Fibroblast of mammary gland (primary cell): ENCODE results near the gene TEDC1.
A peak's percentile ranks its signal among the peaks of the same experiment; 100 is the strongest.

ENCODE experiments used
- DNase-seq: peaks from one replicate; pipeline ENCODE4 v3.0.0-alpha.2; 2010; ENCODE audit warnings: low read depth
- H3K4me3 ChIP-seq: 2 replicates; pipeline ENCODE4 v1.5.1; 2011; ENCODE audit warnings: low read depth, mild to moderate bottlenecking, low read length, moderate library complexity; ENCODE audit not compliant: control insufficient read depth
- TF ChIP-seq, protein P1 (sequence below): conservative IDR thresholded peaks from 2 replicates; pipeline ENCODE4 v1.5.1; 2011; ENCODE audit warnings: low read depth, low read length, inconsistent platforms; ENCODE audit not compliant: control insufficient read depth, insufficient read depth

TEDC1 gene

DNA sequence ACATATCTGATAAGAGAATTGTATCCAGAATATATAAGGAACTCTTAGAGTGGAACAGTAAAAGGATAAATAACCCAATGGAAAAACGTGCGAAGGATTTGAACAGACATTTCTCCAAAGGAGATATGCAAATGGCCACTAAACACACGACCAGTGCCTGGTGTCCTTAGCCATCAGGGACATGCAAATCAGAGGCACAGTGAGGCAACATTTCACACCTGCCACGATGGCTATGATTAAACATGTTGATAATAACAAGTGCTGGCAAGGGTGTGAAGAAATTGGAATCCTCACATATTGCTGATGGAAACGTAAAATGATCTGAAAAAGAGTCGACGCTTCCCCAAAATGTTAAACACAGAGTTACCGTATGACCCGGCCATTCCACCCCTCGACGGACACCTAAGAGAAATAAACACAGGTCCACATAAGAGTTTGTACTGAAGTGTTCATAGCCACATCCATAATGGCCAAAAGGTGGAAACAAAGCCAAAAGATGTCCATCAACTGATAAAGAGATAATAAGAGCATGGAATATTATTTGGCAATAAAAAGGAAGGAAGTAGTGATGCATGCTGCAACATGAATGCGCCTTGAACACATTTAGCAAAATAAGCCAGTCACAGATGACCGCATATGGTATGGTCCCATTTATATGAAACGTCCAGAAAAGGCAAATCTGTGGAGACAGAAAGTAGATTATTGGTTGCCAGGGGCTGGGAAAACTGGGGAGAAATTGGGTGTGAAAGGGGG, 29.1 kb downstream of the TEDC1 start:
- H3K4me3 ChIP-seq = no peak overlapping the region
- TF ChIP-seq, protein P1, sequence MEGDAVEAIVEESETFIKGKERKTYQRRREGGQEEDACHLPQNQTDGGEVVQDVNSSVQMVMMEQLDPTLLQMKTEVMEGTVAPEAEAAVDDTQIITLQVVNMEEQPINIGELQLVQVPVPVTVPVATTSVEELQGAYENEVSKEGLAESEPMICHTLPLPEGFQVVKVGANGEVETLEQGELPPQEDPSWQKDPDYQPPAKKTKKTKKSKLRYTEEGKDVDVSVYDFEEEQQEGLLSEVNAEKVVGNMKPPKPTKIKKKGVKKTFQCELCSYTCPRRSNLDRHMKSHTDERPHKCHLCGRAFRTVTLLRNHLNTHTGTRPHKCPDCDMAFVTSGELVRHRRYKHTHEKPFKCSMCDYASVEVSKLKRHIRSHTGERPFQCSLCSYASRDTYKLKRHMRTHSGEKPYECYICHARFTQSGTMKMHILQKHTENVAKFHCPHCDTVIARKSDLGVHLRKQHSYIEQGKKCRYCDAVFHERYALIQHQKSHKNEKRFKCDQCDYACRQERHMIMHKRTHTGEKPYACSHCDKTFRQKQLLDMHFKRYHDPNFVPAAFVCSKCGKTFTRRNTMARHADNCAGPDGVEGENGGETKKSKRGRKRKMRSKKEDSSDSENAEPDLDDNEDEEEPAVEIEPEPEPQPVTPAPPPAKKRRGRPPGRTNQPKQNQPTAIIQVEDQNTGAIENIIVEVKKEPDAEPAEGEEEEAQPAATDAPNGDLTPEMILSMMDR = no peak
- no peak for DNase-seq

DNA sequence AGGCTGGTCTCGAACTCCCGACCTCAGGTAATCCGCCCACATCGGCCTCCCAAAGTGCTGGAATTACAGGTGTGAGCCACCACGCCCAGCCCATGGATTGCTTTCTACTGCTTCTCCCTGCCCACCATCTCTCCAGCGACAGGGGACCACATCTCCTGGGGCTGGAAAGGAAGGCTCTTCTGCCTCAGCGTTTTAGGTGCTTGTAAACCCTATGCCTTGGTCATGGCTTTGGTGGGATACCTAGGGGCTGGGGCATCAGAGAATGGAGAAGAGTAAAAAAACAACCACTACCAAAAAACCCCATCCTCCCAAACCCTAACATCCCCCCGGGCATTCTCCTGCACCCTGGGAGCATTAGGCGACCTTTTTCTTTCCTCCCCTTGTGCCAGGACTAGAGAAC, 34.3 kb downstream of the TEDC1 start:
- H3K4me3 ChIP-seq = no peak overlapping the region
- TF ChIP-seq, protein P1 = no peak
- no peak for DNase-seq

DNA sequence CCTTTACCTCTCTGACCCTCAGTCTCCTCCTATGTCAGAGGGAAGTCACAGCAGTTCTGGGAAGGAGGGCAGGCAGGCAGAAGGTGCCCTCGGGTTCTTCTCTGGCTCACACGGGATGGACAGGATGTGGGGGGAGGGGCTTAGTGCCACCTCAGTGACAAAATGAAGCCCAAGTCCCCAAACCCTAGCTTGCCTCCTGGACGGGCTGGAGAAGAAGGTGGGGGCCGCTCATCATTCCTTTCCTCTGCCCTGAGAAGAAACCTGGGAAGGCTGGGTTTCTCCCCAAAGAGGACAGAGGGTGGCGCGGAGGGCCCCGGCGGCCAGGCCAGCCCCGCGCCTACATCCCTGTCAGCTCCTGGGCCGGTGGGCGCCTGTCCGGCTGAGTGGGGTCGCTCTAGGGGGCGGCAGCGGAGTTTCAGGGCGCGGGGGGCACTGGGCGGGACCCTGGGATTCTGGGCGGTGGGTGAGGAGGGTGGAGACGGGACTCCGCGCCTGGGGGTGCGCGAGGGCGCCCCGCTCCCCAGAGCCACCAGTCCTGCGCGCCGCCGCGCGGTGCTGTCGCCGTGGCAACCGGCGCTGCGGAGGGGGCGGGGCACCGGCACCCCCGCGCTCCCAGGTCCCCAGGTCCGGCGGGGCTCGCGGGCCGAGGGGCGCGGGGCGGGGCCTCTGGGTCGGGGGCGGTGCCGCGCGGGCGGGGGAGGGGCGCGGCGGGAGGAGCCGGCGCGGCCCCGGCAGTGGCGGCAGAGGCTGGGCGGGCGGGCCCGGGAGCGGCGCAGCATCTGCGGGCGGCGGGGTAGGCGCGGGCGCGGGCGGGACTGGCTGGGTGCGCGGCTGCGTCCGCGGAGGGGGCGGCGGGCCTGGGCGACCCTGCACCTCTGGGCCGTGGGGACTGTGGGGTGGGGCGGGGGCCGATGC, 35.1 kb downstream of the TEDC1 start, which contains the start of gene TMEM121:
TMEM121 (plus strand) TSS at position 723 of the 915 bp plus-strand sequence. CDS start 2,252 bp downstream, outside the sequence.
- TF ChIP-seq, protein P1 = no peak
- H3K4me3 ChIP-seq = peak within 1 kb of the TSS; percentile 39
- DNase-seq = no peak

DNA sequence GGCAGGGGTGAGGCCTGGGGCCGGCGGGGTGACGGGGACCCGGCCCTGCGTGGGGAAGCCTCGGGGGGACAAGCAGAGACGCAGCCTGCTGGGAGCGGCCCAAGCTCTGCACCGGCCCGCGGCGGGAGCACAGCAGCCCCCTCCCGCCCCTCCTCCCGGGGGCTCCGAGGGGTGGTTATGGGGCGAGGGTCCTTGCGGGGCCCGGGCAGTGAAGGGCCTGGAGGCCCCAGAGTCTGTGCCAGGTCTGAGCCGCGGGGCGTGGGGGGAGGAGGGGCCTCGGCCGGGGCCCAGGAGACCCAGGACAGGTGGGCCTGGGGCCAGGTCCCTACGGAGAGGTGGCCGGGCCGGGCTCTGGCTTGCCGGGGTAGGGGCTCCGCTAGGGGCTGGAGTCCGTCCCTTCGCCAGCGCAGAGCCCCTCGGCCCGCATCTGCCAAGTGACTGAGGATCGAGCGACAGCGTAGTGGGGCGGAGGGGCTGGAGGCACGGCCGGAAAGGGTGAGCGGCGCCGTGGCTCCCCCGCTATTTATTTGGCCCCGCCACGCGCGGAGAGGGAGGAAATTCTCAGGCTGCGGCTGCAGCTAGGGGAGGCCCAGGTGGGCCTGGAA, 35.8 kb downstream of the TEDC1 start:
- DNase-seq = no peak
- TF ChIP-seq, protein P1 = no peak
- peak overlapping the region; percentile 39 for H3K4me3 ChIP-seq

DNA sequence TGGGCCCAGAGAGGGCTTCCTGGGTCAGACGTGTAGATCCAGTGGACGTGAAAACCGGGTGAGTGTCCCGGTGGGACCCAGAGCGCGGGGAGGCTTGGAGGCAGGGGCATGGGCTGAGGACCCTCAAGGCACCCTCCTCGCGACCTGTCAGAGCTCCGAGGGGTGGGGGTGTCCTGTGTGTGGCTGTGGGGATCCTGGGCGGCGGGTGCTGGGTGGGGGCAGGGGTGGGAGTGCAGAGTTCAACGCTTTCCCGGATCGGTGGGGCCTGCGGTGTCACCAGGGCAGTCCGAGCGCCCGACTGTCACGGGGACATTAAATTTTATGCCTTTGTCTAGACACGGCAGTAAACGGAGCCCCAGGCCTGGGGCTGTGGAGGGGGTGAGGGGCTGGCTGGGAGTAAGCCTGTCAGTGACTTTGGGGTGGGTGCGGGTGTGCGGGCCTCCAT, 36.4 kb downstream of the TEDC1 start:
- DNase-seq = no peak
- peak overlapping the region; percentile 39 for H3K4me3 ChIP-seq
- TF ChIP-seq, protein P1 = no peak

DNA sequence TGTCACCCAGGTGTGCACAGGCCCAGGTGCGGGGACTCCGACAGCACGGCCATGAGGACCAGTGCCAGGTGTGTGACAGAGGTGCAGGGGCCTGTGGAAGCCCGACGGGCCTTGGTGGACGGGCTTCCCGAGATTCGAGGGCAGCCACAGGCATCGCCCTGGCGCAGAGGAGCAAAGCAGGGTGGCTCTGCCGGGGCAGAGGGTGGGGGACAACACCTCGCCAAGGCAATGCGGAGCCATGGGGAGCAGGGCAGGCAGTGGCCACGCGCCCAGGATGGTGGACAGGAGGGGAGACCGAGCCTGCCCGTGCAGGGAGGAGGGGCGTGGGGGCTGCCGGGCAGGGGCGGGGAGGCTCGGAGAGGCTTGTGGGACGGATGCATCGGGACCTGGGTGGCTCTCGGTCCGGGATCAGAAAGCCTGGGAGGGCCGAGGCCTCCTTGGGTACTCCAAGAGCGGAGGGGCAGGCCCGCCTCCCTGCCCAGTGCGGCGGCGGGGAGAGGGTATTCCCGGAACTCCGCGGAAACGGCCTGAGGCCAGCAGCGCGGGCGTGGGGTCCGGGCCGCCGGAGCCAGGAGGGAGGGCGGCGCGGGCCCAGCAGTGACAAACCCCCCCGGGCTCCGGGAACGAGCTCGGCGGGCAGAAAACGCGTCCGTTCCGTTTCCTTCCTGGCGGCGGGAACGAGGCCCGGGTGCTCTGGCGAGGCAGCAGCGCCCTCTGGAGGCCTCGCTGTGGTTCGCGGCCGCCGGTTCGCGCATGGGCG, 37.0 kb downstream of the TEDC1 start:
- H3K4me3 ChIP-seq = peak overlapping the region; percentile 26
- DNase-seq = peak; percentile 59
- TF ChIP-seq, protein P1 = peak; percentile 48
